GM19468 (cell line): ENCODE data around the gene MBTPS2.

Source experiments
- ATAC-seq: cut with Tn5 transposase; IDR thresholded peaks from one replicate; pipeline ENCODE4 v1.9.1; 2021; ENCODE audit warnings: mild to moderate bottlenecking, moderate library complexity, moderate number of reproducible peaks; ENCODE audit not compliant: unreplicated experiment; ENCODE audit errors: extremely low read depth

The MBTPS2 gene

DNA sequence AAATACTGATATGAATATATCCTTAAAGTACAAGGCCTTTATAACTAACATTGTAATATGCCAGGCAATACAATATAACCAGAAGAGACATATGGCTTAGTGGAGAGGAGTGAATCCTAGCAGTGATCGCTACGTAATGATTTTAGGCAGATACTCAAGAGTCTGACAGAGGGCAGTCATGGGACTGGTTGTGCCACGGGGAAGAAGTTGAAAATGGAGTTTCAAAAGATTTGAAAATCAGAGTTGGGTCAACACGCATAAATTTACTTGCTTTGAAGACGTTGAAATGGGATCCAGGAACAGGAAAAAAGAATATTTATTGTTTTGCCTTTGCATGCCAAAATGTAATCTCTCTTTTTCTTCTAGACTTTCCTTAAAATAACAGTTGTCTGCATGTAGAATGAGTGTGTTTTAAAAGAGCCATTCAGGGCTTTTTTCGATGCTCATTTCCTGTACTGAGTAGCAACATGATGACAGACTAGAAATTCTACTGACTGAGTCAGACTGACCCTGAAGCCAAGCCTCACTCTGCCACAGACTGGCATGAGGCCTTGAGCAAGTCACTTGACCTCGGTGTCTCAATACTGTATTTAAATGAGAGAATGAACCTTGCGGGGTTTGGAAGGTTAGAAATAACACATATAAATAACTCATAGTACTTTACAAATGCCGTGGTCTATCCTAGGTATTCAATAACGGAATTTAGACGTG, 93.0 kb downstream of the MBTPS2 start:
- no peak for ATAC-seq

DNA sequence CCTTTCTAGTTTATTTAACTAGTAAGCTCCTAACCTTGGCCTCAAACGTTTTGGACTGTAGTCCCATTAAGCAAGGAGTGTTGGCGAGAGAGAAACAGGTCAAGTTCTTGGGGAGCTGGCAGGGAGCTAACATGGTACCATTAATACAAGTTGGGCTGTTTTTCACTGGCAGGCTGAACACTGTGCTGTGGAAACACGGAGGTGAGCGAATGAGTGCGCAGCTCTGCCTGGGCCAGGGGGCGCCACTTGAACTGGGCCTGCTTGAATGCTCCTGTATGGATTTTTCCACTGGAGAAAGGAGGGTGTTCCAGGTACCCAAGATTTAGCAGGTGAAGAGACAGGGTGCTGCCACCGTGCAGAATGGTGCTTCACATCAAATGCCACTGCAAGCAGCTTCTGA, 93.7 kb downstream of the MBTPS2 start:
- no peak for ATAC-seq

DNA sequence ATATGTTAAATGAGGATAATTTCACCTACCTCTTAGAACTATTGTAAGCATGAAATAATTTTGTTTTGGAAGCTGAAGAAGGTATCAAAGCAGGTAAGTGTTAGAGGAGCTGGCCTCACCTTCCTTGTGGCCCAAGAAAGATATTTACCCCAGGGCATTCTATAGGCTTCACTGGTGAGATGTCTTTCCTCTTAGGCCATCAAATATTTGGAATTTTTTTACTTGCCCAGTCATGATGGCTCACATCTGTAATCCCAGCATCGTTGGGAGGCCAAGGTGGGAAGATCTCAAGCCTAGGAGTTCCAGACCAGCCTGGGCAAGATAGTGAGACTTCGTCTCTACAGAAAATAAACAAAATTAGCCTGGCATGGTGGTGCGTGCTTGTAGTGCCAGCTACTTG, 95.0 kb downstream of the MBTPS2 start:
- no peak for ATAC-seq
